Trophoblast cell (in vitro differentiated cells and primary cell): ENCODE results near the gene DHDH.

ENCODE experiments used
- DNase-seq, 2 donors: peaks; one replicate each; pipeline ENCODE4 v3.0.0-alpha.2; 2016
- H2AFZ ChIP-seq: 2 replicates; pipeline ENCODE4 v1.6.1; 2013; ENCODE audit warnings: low read length, moderate library complexity, mild to moderate bottlenecking; ENCODE audit not compliant: insufficient read depth, poor library complexity
- H2AK5ac ChIP-seq: 2 replicates; pipeline ENCODE4 v1.6.1; 2013; ENCODE audit warnings: mild to moderate bottlenecking, low read length
- H2BK120ac ChIP-seq: 2 replicates; pipeline ENCODE4 v1.6.1; 2013; ENCODE audit warnings: low read length, mild to moderate bottlenecking, moderate library complexity; ENCODE audit not compliant: insufficient read depth, poor library complexity
- H2BK12ac ChIP-seq: 2 replicates; pipeline ENCODE4 v1.6.1; 2013; ENCODE audit warnings: mild to moderate bottlenecking, low read length, moderate library complexity
- H2BK5ac ChIP-seq: 2 replicates; pipeline ENCODE4 v1.6.1; 2013; ENCODE audit warnings: low read length, low read depth, moderate library complexity, mild to moderate bottlenecking; ENCODE audit not compliant: poor library complexity
- H3K14ac ChIP-seq: 2 replicates; pipeline ENCODE4 v1.6.1; 2013; ENCODE audit warnings: mild to moderate bottlenecking, low read length
- H3K18ac ChIP-seq: 2 replicates; pipeline ENCODE4 v1.6.1; 2013; ENCODE audit warnings: mild to moderate bottlenecking, low read length
- H3K23ac ChIP-seq: 2 replicates; pipeline ENCODE4 v1.6.1; 2013; ENCODE audit warnings: low read length
- H3K27ac ChIP-seq: 2 replicates; pipeline ENCODE4 v1.5.1; 2013; ENCODE audit warnings: low read depth, mild to moderate bottlenecking, inconsistent platforms, low read length, moderate library complexity
- H3K27me3 ChIP-seq: 2 replicates; pipeline ENCODE4 v1.6.1; 2013; ENCODE audit warnings: inconsistent platforms, mild to moderate bottlenecking, low read length, moderate library complexity; ENCODE audit not compliant: insufficient read depth
- H3K36me3 ChIP-seq, 2 experiments: 1 replicate in 1 of 2; 2 replicates in 1 of 2; pipeline ENCODE4 v1.6.1; 2013; ENCODE audit warnings: low read length in 2 of 2, mild to moderate bottlenecking in 2 of 2, moderate library complexity in 1 of 2; ENCODE audit not compliant: insufficient read depth in 2 of 2, control insufficient read depth in 1 of 2
- H3K4ac ChIP-seq: 2 replicates; pipeline ENCODE4 v1.6.1; 2013; ENCODE audit warnings: low read depth, mild to moderate bottlenecking, low read length, moderate library complexity
- H3K4me1 ChIP-seq, 2 experiments: 1 replicate in 1 of 2; 2 replicates in 1 of 2; pipeline ENCODE4 v1.6.1; 2013; ENCODE audit warnings: low read length in 2 of 2, mild to moderate bottlenecking in 2 of 2, moderate library complexity in 1 of 2; ENCODE audit not compliant: insufficient read depth in 2 of 2, control insufficient read depth in 1 of 2
- H3K4me2 ChIP-seq: 2 replicates; pipeline ENCODE4 v1.6.1; 2013; ENCODE audit warnings: inconsistent platforms, mild to moderate bottlenecking, low read length, moderate library complexity
- H3K4me3 ChIP-seq: 2 replicates; pipeline ENCODE4 v1.5.1; 2013; ENCODE audit warnings: mild to moderate bottlenecking, low read depth, low read length, inconsistent platforms
- H3K79me1 ChIP-seq: one replicate; pipeline ENCODE4 v1.6.1; 2013; ENCODE audit warnings: low read length
- H3K79me2 ChIP-seq: 2 replicates; pipeline ENCODE4 v1.6.1; 2013; ENCODE audit warnings: low read length, mild to moderate bottlenecking; ENCODE audit not compliant: control insufficient read depth, insufficient read depth, poor library complexity
- H3K9ac ChIP-seq: 2 replicates; pipeline ENCODE4 v1.6.1; 2013; ENCODE audit warnings: mild to moderate bottlenecking, low read length
- H3K9me3 ChIP-seq: 2 replicates; pipeline ENCODE4 v1.6.1; 2013; ENCODE audit warnings: low read depth, mild to moderate bottlenecking, control low read depth, inconsistent platforms, low read length; ENCODE audit not compliant: insufficient read depth
- H4K12ac ChIP-seq: 2 replicates; pipeline ENCODE4 v1.6.1; 2013; ENCODE audit warnings: low read depth, mild to moderate bottlenecking, low read length, moderate library complexity
- H4K8ac ChIP-seq: 2 replicates; pipeline ENCODE4 v1.6.1; 2013; ENCODE audit warnings: low read depth, mild to moderate bottlenecking, low read length, moderate library complexity
- H4K91ac ChIP-seq: one replicate; pipeline ENCODE4 v1.6.1; 2013; ENCODE audit warnings: low read depth, mild to moderate bottlenecking, low read length, moderate library complexity
- WGBS: extraction: QIAGEN DNeasy Blood & Tissue Kit; methylation state at CpG from one replicate; pipeline ENCODE4 v1.1.7; 2013; ENCODE audit warnings: missing lambda C conversion rate; ENCODE audit not compliant: insufficient read length, insufficient coverage; ENCODE audit errors: extremely low coverage; 5-methylcytosine and 5-hydroxymethylcytosine counted together

Gene DHDH

DNA sequence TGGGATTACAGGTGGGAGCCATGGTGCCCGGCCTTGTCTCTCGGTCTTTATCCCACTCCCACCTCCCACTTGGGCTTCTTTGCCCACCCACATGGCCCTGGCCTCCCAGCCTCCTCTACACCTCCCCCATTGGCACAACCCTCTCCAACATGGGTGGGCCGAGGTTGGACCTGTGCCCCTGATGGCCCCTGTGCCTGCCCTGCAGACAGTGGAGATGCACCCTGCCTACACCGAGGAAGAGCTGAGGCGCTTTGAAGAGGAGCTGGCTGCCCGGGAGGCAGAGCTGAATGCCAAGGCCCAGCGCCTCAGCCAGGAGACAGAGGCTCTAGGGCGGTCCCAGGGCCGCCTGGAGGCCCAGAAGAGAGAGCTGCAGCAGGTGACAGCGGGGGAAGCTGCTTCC, 12.6 kb upstream of the DHDH start:
- Histone ChIP-seq H2BK120ac (no peak overlapping the region), H4K8ac (no peak overlapping the region), H3K79me2 (no peaks in the 10 kb centered on the region), H3K14ac (no peak overlapping the region), H3K4me1 (no peaks in the 10 kb centered on the region), H2BK5ac (no peak overlapping the region), H3K23ac (no peak overlapping the region), H3K36me3 (peaks cover 47% of the 10 kb centered on the region in 2 experiments), H2AFZ (no peak overlapping the region), H3K4ac (no peak overlapping the region), H4K12ac (no peak overlapping the region), H3K4me3 (no peak overlapping the region), H3K27me3 (no peaks in the 10 kb centered on the region), H4K91ac (no peak overlapping the region), H3K4me2 (no peak overlapping the region), H2BK12ac (no peak overlapping the region), H3K79me1 (no peaks in the 10 kb centered on the region), H3K18ac (no peak overlapping the region), H3K9me3 (no peaks in the 10 kb centered on the region), H3K27ac (no peak overlapping the region), H2AK5ac (no peak overlapping the region), H3K9ac (no peak overlapping the region)
- no peak for DNase-seq
- WGBS: no CpG with 5 or more reads among the region's 10 CpGs

DNA sequence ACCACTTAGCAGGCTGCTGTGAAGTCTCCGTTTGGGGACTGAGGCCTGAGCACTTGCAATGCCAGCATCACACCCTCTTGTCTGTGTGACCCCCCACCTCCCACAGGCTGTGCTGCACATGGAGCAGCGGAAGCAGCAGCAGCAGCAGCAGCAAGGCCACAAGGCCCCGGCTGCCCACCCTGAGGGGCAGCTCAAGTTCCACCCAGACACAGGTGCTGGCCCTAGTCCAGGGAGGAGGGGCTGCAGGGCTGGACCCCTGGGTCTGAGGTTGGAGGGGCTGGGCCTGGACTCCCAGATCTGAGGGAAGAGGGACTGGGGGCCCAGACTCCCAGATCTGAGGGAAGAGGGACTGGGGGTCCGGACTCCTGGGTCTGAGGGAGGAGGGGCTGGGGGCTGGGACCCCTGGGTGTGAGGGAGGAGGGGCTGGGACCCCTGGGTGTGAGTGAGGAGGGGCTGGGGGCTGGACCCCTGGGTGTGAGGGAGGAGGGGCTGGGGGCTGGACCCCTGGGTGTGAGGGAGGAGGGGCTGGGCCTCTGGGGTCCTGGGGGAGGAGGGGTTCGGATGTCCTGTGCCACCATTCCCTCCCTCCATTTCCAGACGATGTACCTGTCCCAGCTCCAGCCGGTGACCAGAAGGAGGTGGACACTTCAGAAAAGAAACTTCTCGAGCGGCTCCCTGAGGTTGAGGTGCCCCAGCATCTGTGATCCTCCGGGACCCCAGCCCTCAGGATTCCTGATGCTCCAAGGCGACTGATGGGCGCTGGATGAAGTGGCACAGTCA, 11.6 kb upstream of the DHDH start:
- Histone ChIP-seq H3K79me2 (no peaks in the 10 kb centered on the region), H2BK120ac (no peak overlapping the region), H3K4me1 (no peaks in the 10 kb centered on the region), H3K23ac (no peak overlapping the region), H4K91ac (no peak overlapping the region), H4K12ac (no peak overlapping the region), H3K4me2 (no peak overlapping the region), H3K9me3 (no peaks in the 10 kb centered on the region), H3K9ac (no peak overlapping the region), H3K4me3 (no peak overlapping the region), H3K36me3 (peaks cover 44 to 47% of the 10 kb centered on the region in 2 experiments), H3K79me1 (no peaks in the 10 kb centered on the region), H2AFZ (no peak overlapping the region), H2BK5ac (no peak overlapping the region), H3K4ac (no peak overlapping the region), H2AK5ac (no peak overlapping the region), H3K27me3 (no peaks in the 10 kb centered on the region), H2BK12ac (no peak overlapping the region), H3K27ac (no peak overlapping the region), H4K8ac (no peak overlapping the region), H3K18ac (no peak overlapping the region), H3K14ac (no peak overlapping the region)
- no CpG with 5 or more reads among the region's 12 CpGs for WGBS
- DNase-seq: no peak

DNA sequence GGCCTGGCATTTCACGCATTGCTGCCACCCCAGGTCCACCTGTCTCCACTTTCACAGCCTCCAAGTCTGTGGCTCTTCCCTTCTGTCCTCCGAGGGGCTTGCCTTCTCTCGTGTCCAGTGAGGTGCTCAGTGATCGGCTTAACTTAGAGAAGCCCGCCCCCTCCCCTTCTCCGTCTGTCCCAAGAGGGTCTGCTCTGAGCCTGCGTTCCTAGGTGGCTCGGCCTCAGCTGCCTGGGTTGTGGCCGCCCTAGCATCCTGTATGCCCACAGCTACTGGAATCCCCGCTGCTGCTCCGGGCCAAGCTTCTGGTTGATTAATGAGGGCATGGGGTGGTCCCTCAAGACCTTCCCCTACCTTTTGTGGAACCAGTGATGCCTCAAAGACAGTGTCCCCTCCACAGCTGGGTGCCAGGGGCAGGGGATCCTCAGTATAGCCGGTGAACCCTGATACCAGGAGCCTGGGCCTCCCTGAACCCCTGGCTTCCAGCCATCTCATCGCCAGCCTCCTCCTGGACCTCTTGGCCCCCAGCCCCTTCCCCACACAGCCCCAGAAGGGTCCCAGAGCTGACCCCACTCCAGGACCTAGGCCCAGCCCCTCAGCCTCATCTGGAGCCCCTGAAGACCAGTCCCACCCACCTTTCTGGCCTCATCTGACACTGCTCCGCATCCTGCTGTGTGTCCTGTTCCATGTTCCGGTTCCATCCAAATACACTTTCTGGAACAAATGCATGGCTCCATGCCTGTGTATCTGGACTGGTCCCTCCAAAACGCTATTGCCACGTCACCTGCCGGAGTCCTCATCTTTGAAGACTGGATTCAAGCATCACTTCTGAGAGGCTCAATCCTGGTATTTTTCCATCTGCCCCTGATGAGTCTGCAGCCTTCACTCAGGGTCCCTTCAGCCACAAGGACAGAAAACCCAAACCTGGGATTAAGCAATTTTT, 10.7 kb upstream of the DHDH start:
- Histone ChIP-seq H4K91ac (no peak overlapping the region), H3K23ac (no peak overlapping the region), H2BK12ac (no peak overlapping the region), H3K18ac (no peak overlapping the region), H3K4me3 (no peak overlapping the region), H3K14ac (no peak overlapping the region), H2AK5ac (no peak overlapping the region), H3K9me3 (no peaks in the 10 kb centered on the region), H2BK120ac (no peak overlapping the region), H2BK5ac (no peak overlapping the region), H4K8ac (no peak overlapping the region), H3K4me2 (no peak overlapping the region), H3K4ac (no peak overlapping the region), H4K12ac (no peak overlapping the region), H2AFZ (no peak overlapping the region), H3K9ac (no peak overlapping the region), H3K4me1 (no peaks in the 10 kb centered on the region), H3K79me1 (no peaks in the 10 kb centered on the region), H3K79me2 (no peaks in the 10 kb centered on the region), H3K27me3 (no peaks in the 10 kb centered on the region), H3K36me3 (peaks cover 43 to 45% of the 10 kb centered on the region in 2 experiments), H3K27ac (no peak overlapping the region)
- no CpG with 5 or more reads among the region's 18 CpGs for WGBS
- DNase-seq: no peak

DNA sequence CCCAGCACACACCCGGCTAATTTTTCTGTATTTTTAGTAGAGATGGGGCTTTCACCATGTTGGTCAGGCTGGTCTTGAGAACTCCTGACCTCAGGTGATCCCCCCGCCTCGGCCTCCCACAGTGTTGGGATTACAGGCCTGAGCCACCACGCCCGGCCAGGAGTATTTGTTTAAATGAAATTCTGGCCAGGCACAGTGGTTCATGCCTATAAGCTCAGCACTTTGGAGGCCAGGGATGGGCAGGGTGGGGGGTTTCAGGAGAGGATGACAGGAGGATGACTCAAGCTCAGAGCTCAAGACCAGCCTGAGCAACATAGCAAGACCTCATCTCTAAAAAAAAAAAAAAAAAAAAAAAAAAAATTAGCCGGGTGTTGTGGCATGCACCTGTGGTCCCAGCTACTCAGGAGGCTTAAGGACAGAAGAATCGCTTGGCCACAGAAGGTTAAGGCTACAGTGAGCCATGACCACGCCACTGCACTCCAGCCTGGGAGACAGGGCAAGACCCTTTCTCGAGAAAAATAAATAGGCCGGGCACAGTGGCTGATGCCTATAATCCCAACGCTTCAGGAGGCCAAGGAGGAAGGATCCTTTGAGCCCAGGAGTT, 8.2 kb upstream of the DHDH start:
- Histone ChIP-seq H3K36me3 (peaks cover 25 to 26% of the 10 kb centered on the region in 2 experiments), H4K8ac (no peak overlapping the region), H3K4me1 (no peaks in the 10 kb centered on the region), H2BK12ac (no peak overlapping the region), H3K27me3 (no peaks in the 10 kb centered on the region), H2BK120ac (no peak overlapping the region), H3K4me2 (no peak overlapping the region), H2AK5ac (no peak overlapping the region), H3K27ac (no peak overlapping the region), H2AFZ (no peak overlapping the region), H3K9ac (no peak overlapping the region), H4K91ac (no peak overlapping the region), H3K4ac (no peak overlapping the region), H3K79me2 (no peaks in the 10 kb centered on the region), H4K12ac (no peak overlapping the region), H3K9me3 (no peaks in the 10 kb centered on the region), H3K79me1 (no peaks in the 10 kb centered on the region), H3K18ac (no peak overlapping the region), H2BK5ac (no peak overlapping the region), H3K14ac (no peak overlapping the region), H3K4me3 (no peak overlapping the region), H3K23ac (no peak overlapping the region)
- no CpG with 5 or more reads among the region's 11 CpGs for WGBS
- DNase-seq: no peak
